NCI-H2196 treated with DMSO at 0.1 percent for 48 hours (cell line): Measurements from ENCODE around the gene PLXNB3.

Source experiments
- DNase-seq: peaks from one replicate; lab custom pipeline; 2025; ENCODE audit not compliant: unreplicated experiment; lab: John Stamatoyannopoulos, UW

The PLXNB3 gene

GRCh38 chrX:153772316-153773217, 8.5 kb downstream of the PLXNB3 start:
- DNase-seq, result no peak

- no peak for DNase-seq
Observed at GRCh38 chrX:153773218-153773611, 9.2 kb downstream of the PLXNB3 start.

GRCh38 chrX:153773741-153774575, 9.9 kb downstream of the PLXNB3 start:
- DNase-seq, result no peak

GRCh38 chrX:153774576-153775292, 10.7 kb downstream of the PLXNB3 start:
- no peak for DNase-seq

GRCh38 chrX:153775293-153776119, 11.5 kb downstream of the PLXNB3 start:
- no peak for DNase-seq

- DNase-seq, result no peak
Observed at GRCh38 chrX:153776120-153776599, 12.1 kb downstream of the PLXNB3 start.

- no peak for DNase-seq
Observed at GRCh38 chrX:153776611-153777045, 12.6 kb downstream of the PLXNB3 start.

- DNase-seq, result no peak
Observed at GRCh38 chrX:153777261-153778090, 13.4 kb downstream of the PLXNB3 start.

GRCh38 chrX:153778181-153778580, 14.1 kb downstream of the PLXNB3 start:
- no peak for DNase-seq

- DNase-seq, result no peak
Observed at GRCh38 chrX:153778684-153779101, 14.6 kb downstream of the PLXNB3 start.

- DNase-seq, result no peak
Observed at GRCh38 chrX:153779891-153780677, 16.0 kb downstream of the PLXNB3 start.

- DNase-seq, result no peak
Observed at GRCh38 chrX:153780678-153781427, 16.8 kb downstream of the PLXNB3 start, which contains the start of gene SRPK3. Gene SRPK3 (plus strand): TSS chrX:153781041. CDS start chrX:153781087, 46 bp downstream.

- no peak for DNase-seq
Observed at GRCh38 chrX:153781428-153782047, 17.5 kb downstream of the PLXNB3 start.

- peak; percentile 65 for DNase-seq
Observed at GRCh38 chrX:153782313-153782712, 18.3 kb downstream of the PLXNB3 start.

- DNase-seq, result no peak
Observed at GRCh38 chrX:153782871-153783270, 18.8 kb downstream of the PLXNB3 start.

- DNase-seq, result no peak
Observed at GRCh38 chrX:153783378-153784013, 19.4 kb downstream of the PLXNB3 start.
